Colonic mucosa (tissue), 4 donors: ENCODE results near the gene DDIAS. TPM values are rescaled to one million over a fixed set of nuclear protein-coding genes. Genes with fewer than 3 reads are reported as not detected.
A peak's percentile ranks its signal among the peaks of the same experiment; 100 is the strongest.
"Not testable (repeated sequence)": the region's sequence is repeated elsewhere in the genome, so short reads cannot be mapped to it uniquely, and the experiment has no call there.

Experiments used
- DNase-seq: peaks from one replicate; pipeline ENCODE4 v3.0.0-alpha.2; 2020
- H3K27ac ChIP-seq: fragments of 200-600 bp; one replicate; pipeline ENCODE4 v1.8.0; 2021
- H3K27me3 ChIP-seq: fragments of 200-600 bp; one replicate; pipeline ENCODE4 v1.8.0; 2021
- H3K36me3 ChIP-seq: fragments of 200-600 bp; one replicate; pipeline ENCODE4 v1.8.0; 2021
- H3K4me1 ChIP-seq: fragments of 200-600 bp; one replicate; pipeline ENCODE4 v1.8.0; 2021; ENCODE audit warnings: mild to moderate bottlenecking
- H3K4me3 ChIP-seq: fragments of 200-600 bp; one replicate; pipeline ENCODE4 v1.8.0; 2021
- H3K9ac ChIP-seq, 2 donors: one replicate each; pipeline ENCODE4 v1.7.0; 2013; ENCODE audit warnings: control low read depth in 2 of 2, low read depth in 2 of 2, low read length in 2 of 2
- H3K9me3 ChIP-seq: fragments of 200-600 bp; one replicate; pipeline ENCODE4 v1.8.0; 2021
- CTCF ChIP-seq: fragments of 200-600 bp; IDR thresholded peaks from one replicate; pipeline ENCODE4 v1.8.0; 2022; ENCODE audit warnings: antibody characterized with exemption, mild to moderate bottlenecking
- intact Hi-C: fragments of 100-400 bp; cut with DNase I; formaldehyde crosslinking; loops from one replicate; pipeline ENCODE4 v1.14.1; 2022
- total RNA-seq, 2 donors: library from RNA; stranded (reverse); fragmentation: NEBNext Ultra II Directional in 1 of 2; extraction: Animal tissue kit (Norgen Biotek cat#: 25700) in 1 of 2; gene quantifications; one replicate each; pipeline ENCODE4 v1.2.1, GENCODE V29; 2021
- donor health status: healthy.
- donor health status: DM: no; HTN: no; CAD: no.
- donor health status: DM: no; HTN: no; CAD: no.

DDIAS gene
- total RNA-seq, 2 donors from 2014 or later, result 2.5 to 7.8 TPM

GRCh38 chr11:82909015-82909640 lies 7.6 kb downstream of the DDIAS start:
- intact Hi-C loops, result no loop called here
- H3K27ac ChIP-seq, result no peak overlapping the region
- H3K36me3 ChIP-seq, result no peaks in the 10 kb centered on the region

GRCh38 chr11:82919786-82920185 lies 18.2 kb downstream of the DDIAS start:
- intact Hi-C loops, H3K9ac ChIP-seq, DNase-seq, H3K4me1 ChIP-seq, H3K27me3 ChIP-seq, H3K4me3 ChIP-seq, H3K9me3 ChIP-seq, H3K36me3 ChIP-seq, H3K27ac ChIP-seq: not testable (repeated sequence)

More at GRCh38 chr11:82909015-82909640, 7.6 kb downstream of the DDIAS start:
- DNase-seq, result no peak
- H3K9ac ChIP-seq, result no peak overlapping the region
- H3K4me1 ChIP-seq, result no peaks in the 10 kb centered on the region
- no peaks in the 10 kb centered on the region for H3K9me3 ChIP-seq
- no peak for TF ChIP-seq CTCF
- no peak overlapping the region for H3K4me3 ChIP-seq
- no peaks in the 10 kb centered on the region for H3K27me3 ChIP-seq

GRCh38 chr11:82920227-82920626 lies 18.7 kb downstream of the DDIAS start:
- intact Hi-C loops, H3K9ac ChIP-seq, DNase-seq, H3K27ac ChIP-seq, H3K4me3 ChIP-seq, H3K9me3 ChIP-seq, H3K27me3 ChIP-seq, H3K4me1 ChIP-seq, H3K36me3 ChIP-seq: not testable (repeated sequence)

- H3K27ac ChIP-seq, intact Hi-C loops, H3K4me3 ChIP-seq, H3K4me1 ChIP-seq, H3K36me3 ChIP-seq, H3K9ac ChIP-seq, H3K9me3 ChIP-seq, DNase-seq, H3K27me3 ChIP-seq: not testable (repeated sequence)
These were observed 21.0 kb downstream of the DDIAS start for GRCh38 chr11:82922396-82923173.

GRCh38 chr11:82924522-82925224 lies 23.1 kb downstream of the DDIAS start:
- intact Hi-C loops, result no loop called here
- no peak overlapping the region for H3K9ac ChIP-seq
- H3K4me3 ChIP-seq, result no peak overlapping the region
- H3K4me1 ChIP-seq, result no peaks in the 10 kb centered on the region
- no peaks in the 10 kb centered on the region for H3K27me3 ChIP-seq
- no peak for DNase-seq
- no peak overlapping the region for H3K27ac ChIP-seq
- H3K9me3 ChIP-seq, result no peaks in the 10 kb centered on the region
- no peaks in the 10 kb centered on the region for H3K36me3 ChIP-seq
- no peak for TF ChIP-seq CTCF

GRCh38 chr11:82927264-82927880 lies 25.8 kb downstream of the DDIAS start:
- intact Hi-C loops, result no loop called here
- H3K9ac ChIP-seq, result no peak overlapping the region
- no peaks in the 10 kb centered on the region for H3K9me3 ChIP-seq
- no peak overlapping the region for H3K27ac ChIP-seq
- peak; percentile 42 for DNase-seq
- no peaks in the 10 kb centered on the region for H3K27me3 ChIP-seq
- peak; percentile 85 for TF ChIP-seq CTCF
- H3K4me3 ChIP-seq, result no peak overlapping the region
- H3K4me1 ChIP-seq, result no peaks in the 10 kb centered on the region
- H3K36me3 ChIP-seq, result no peaks in the 10 kb centered on the region
